A673 (cell line): Measurements from ENCODE around the gene CARD11. TPM values are rescaled to one million over a fixed set of nuclear protein-coding genes. Genes with fewer than 3 reads are reported as not detected.

Experiments used
- BruUV-seq: library from RNA; stranded (reverse); fragments of 400-500 nt; replicated peaks from 2 replicates; lab custom pipeline; 2021; lab: Mats Ljungman, UMichigan
- CTCF ChIA-PET: fragments of 300-600 bp; sonication (Branson Sonifier 250); formaldehyde crosslinking; loops from one replicate; lab custom pipeline; 2022; ENCODE audit warnings: antibody characterized with exemption; lab: Charles Lee
- POLR2A ChIA-PET: fragments of 300-600 bp; sonication (Branson Sonifier 250); formaldehyde crosslinking; loops from one replicate; lab custom pipeline; 2022; ENCODE audit warnings: antibody characterized with exemption; ENCODE audit not compliant: low non-redundant PET; lab: Charles Lee
- DNase-seq: peaks from one replicate; pipeline ENCODE4 v3.0.0-alpha.2; 2015; ENCODE audit warnings: low spot score
- H3K27ac ChIP-seq: fragments of 200-600 bp; sonication (generic); 2 replicates; pipeline ENCODE4 v1.5.1; 2016; ENCODE audit warnings: mixed run types, low read depth, mild to moderate bottlenecking, mixed read lengths, antibody characterized with exemption, low read length; ENCODE audit not compliant: poor library complexity, severe bottlenecking
- H3K27me3 ChIP-seq: fragments of 200-600 bp; sonication (generic); replicated peaks from 2 replicates; pipeline ENCODE4 v1.6.1; 2017; ENCODE audit warnings: mixed run types, low read depth, mild to moderate bottlenecking, mixed read lengths, antibody characterized with exemption, low read length; ENCODE audit not compliant: insufficient read depth, poor library complexity
- H3K36me3 ChIP-seq: fragments of 200-600 bp; sonication (generic); 2 replicates; pipeline ENCODE4 v1.6.1; 2016; ENCODE audit warnings: mixed run types, mild to moderate bottlenecking, mixed read lengths, antibody characterized with exemption, low read length; ENCODE audit not compliant: insufficient read depth, poor library complexity, severe bottlenecking
- H3K4me1 ChIP-seq: fragments of 200-600 bp; sonication (generic); 2 replicates; pipeline ENCODE4 v1.6.1; 2017; ENCODE audit warnings: mixed run types, mild to moderate bottlenecking, mixed read lengths, antibody characterized with exemption, low read length; ENCODE audit not compliant: insufficient read depth, poor library complexity, severe bottlenecking
- H3K4me3 ChIP-seq: fragments of 200-600 bp; sonication (generic); 2 replicates; pipeline ENCODE4 v1.5.1; 2016; ENCODE audit warnings: low read depth, mixed run types, mild to moderate bottlenecking, mixed read lengths, low read length; ENCODE audit not compliant: poor library complexity, severe bottlenecking
- H3K9me3 ChIP-seq: fragments of 200-600 bp; sonication (generic); 2 replicates; pipeline ENCODE4 v1.6.1; 2016; ENCODE audit warnings: mixed run types, low read depth, mild to moderate bottlenecking, mixed read lengths, antibody characterized with exemption, low read length; ENCODE audit not compliant: poor library complexity, severe bottlenecking
- CTCF ChIP-seq: fragments of 300-800, 200-600 bp; sonication (generic); conservative IDR thresholded peaks from 2 replicates; pipeline ENCODE4 v1.5.1; 2017; ENCODE audit warnings: low read depth, mild to moderate bottlenecking, antibody characterized with exemption, low read length, moderate library complexity, mixed read lengths
- EZH2 ChIP-seq: fragments of 200-600 bp; sonication (generic); IDR thresholded peaks from 2 replicates; pipeline ENCODE4 v1.6.1; 2017; ENCODE audit warnings: borderline replicate concordance, low read depth, mild to moderate bottlenecking, mixed read lengths, antibody characterized with exemption, low read length; ENCODE audit not compliant: poor library complexity, severe bottlenecking
- intact Hi-C: fragments of 100-400 bp; cut with micrococcal nuclease; formaldehyde crosslinking; loops from one replicate; pipeline ENCODE4 v1.10.0; 2022; ENCODE audit not compliant: unreplicated experiment
- total RNA-seq: library from RNA; stranded (reverse); gene quantifications from 2 replicates; pipeline ENCODE4 v1.2.3, GENCODE V29; 2021

CARD11 gene
- total RNA-seq, 1 experiment from 2014 or later: 1.8 TPM

GRCh38 chr7:2908103-2908683 lies 135.5 kb downstream of the CARD11 start:
- H3K9me3 ChIP-seq: no peaks in the 10 kb centered on the region
- H3K36me3 ChIP-seq: no peaks in the 10 kb centered on the region
- CTCF ChIA-PET: no interaction called here
- no peak overlapping the region for H3K27ac ChIP-seq
- BruUV-seq: no TSS peak
- intact Hi-C loops: no loop called here
- H3K4me3 ChIP-seq: no peak overlapping the region
- no peak for DNase-seq
- POLR2A ChIA-PET: no interaction called here
- H3K27me3 ChIP-seq: no peaks in the 10 kb centered on the region
- no peaks in the 10 kb centered on the region for H3K4me1 ChIP-seq
- TF ChIP-seq EZH2: no peak
- TF ChIP-seq CTCF: no peak

DNA sequence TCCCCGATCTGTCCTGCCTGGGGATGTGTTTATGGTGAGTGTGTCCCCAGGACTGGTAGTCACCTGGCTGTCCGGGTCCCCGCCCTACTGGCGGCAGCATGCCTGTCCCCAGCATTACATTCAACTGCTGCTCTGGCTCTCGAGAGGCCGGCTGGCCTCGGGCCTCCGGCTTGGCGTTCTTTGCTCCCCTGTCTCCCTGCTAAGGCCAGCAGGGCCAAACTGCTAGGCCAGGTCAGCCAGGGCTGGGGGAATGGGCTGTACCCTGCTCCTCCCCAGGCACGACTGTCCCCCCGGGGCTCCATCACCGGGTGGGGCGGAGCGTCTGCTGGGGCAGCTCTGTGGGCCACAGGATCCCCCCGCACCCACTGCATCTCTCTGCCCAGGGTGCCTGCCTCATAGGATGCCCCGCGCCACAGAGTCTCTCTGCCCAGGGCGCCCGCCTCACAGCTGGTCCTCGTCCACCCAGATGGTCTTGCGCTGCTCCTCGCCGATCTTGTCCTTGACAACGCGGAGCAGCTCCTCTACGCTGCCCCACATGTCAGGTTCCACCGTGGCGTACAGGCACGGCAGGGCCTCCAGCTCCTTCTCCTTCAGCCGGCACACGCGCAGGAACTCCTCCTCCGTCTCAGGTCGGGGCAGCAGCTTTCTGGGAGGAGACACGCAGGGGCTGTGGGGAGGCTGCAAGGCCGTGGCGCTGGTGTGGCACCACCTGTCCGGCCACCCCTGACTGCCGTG lies 137.3 kb downstream of the CARD11 start:
- intact Hi-C loops: no loop called here
- no peak for DNase-seq
- no peak overlapping the region for H3K4me3 ChIP-seq
- TF ChIP-seq CTCF: no peak
- no peak for TF ChIP-seq EZH2
- BruUV-seq: no TSS peak
- H3K36me3 ChIP-seq: no peaks in the 10 kb centered on the region
- POLR2A ChIA-PET: no interaction called here
- H3K27ac ChIP-seq: no peak overlapping the region
- no peaks in the 10 kb centered on the region for H3K9me3 ChIP-seq
- CTCF ChIA-PET: no interaction called here
- H3K27me3 ChIP-seq: no peaks in the 10 kb centered on the region
- no peaks in the 10 kb centered on the region for H3K4me1 ChIP-seq

DNA sequence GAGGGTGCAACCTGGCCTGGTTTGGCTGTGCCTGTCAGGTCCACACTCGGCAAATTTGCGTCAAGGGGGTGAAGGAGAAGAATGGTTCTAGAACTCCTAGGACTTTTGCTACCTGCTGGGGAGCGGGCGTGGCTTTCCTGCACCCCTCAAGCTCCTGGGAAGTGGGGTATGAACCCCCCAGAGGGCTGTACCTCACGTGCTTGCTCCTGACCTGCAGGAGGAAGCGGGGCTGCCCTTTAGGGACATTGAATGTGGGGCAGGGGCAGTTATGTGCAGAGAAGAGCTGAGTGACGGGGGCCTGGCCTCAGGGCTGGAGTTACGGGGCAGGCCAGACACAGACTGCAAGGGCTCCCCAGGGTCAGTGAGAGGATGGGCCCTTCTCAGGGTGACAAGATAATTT lies 138.2 kb downstream of the CARD11 start:
- intact Hi-C loops: no loop called here
- Histone ChIP-seq H3K36me3 (no peaks in the 10 kb centered on the region), H3K4me1 (no peaks in the 10 kb centered on the region), H3K27ac (no peak overlapping the region), H3K27me3 (no peaks in the 10 kb centered on the region), H3K4me3 (no peak overlapping the region), H3K9me3 (no peaks in the 10 kb centered on the region)
- BruUV-seq: no TSS peak
- TF ChIP-seq EZH2: no peak
- no peak for TF ChIP-seq CTCF
- ChIA-PET POLR2A (no interaction called here), CTCF (no interaction called here)
- no peak for DNase-seq
